Activated CD8-positive, alpha-beta memory T cell treated with anti-CD3 and anti-CD28 coated beads for 48 hours (primary cell): ENCODE measurements around the gene CATSPERD.

Experiments
- DNase-seq, 3 experiments: peaks; one replicate each; pipeline ENCODE4 v3.0.0-alpha.2; 2020; ENCODE audit warnings: low read depth in 2 of 3, low spot score in 2 of 3

CATSPERD gene

DNA sequence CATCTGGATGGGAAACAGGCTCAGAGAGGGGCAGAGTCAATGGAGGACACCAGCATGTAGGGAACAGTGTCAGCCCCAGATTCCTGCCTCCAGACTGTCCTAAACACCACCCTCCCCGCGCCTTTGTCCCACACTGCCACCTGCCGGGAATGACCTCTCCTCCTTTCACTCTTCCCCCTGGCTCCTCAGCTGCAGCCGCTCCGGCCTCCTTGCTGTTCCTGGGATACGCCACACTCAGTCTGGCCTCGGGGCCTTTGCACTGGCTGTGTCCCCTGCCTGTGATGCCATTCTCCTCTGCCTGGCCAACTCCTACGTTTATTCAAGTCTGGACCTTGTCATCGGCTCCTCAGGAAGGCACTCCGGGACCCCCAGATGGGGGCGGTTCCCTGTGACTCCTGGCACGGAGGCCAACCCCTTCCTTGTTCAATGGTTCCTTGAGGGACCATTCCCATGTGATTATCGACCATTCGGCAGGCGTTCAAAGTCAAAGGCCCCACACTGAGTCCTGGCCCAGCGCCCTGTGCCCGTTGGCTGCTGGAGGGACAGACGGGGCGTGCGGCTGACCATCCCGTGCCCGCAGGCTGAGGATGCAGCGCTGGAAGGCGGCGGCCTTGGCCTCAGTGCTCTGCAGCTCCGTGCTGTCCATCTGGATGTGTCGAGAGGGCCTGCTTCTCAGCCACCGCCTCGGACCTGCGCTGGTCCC lies 103.3 kb downstream of the CATSPERD start:
- no peak for DNase-seq

DNA sequence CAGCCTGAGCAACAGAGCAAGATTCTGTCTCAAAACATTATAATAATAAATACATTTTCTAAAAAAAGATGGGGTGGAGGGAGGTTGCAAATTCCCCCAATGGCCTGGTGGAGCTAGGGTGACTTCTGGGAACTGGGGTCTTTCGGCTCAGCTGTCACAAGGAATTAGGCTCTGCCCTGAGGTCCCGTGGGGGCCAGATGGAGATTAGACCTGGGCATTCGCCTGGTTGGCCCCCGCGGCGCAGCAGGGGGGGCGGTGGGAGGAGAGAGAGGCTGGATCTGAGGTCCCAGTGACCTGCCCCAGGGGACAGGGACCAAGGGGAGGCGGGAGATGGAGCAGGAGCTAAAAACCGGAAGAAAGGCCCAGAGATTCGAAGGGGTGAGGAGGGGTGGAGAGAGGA lies 104.3 kb downstream of the CATSPERD start:
- DNase-seq, result no peak

DNA sequence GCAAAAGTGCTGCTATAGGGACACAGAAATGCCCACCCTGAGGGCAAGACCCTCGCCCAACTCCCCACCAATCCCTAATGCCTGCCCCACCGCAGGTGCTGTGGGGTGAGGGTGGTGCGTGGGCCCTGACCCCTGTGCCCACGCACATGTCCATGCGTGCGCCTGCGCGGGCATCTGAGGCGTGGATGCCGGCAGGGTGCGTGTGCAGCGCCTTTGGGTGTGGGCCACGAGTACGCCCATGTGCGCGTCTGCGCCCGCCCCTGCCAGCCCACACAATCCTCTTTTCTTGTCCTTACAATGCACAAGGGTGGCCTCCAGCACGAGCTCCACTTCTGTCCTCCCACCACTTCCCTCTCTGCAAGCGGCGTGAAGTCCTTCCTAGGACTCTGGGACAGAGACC lies 104.7 kb downstream of the CATSPERD start:
- no peak for DNase-seq

DNA sequence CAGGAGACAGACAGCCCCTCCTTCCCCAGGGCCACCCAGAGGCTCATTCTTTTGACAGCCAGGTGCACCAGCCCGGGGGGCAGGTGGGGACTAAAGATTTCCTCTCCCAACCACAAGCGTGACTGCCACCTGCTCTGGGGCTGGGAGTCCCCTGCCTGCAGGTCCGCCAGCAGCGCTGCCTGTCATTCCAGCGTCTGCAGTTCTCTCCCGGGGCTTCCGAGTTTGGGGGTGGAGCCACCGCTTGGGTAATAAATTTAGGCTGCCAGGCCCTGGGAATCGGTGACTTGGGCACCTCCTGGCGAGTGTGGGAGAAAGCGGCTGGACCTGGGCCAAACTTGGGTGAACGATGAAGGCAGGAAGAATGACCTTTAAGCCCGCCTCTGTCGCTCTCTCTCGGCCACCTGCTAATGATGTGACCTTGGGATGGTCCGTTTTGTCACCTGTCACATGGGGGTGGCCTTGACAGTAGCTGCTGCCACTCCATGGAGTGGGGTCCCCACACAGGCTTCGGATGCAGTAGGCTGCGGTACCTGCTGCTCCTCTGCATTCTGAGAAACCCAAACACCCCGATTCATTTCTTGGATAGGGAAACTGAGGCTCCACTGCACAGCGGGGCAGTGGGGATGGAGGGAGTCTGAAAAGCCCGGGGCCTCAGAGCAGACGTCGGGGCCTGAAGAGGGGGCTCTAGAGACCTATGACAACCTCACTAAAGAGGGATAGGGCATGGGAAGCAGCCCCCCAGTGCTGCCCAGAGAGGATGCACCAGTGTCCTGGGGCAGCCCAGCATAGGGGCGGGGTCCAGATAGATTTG lies 106.3 kb downstream of the CATSPERD start:
- DNase-seq, result no peak

DNA sequence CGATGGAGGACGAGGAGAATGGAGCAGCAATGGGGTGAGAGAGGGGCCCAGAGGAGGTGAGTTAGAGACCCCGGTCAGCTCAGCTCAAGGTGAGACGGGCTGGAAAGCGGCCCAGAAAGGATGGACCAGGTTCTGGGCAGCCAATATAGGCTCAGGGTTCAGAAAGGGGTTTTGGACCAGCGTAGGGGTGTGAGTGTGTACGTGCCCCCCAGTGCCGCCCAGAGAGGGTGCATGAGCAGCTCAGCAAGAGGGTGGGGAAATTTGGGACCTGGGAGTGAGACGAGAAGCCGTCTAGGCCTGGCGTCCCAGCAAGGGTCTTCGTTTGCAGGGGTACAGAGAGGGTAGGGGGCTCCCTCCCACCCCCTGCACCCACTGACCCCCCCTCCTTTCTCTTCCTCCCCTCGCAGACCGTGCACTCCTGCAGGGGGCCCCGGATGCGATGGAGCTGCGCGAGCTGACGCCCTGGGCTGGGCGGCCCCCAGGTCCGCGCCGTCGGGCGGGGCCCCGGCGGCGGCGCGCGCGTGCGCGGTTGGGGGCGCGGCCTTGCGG lies 107.0 kb downstream of the CATSPERD start:
- DNase-seq, result no peak

DNA sequence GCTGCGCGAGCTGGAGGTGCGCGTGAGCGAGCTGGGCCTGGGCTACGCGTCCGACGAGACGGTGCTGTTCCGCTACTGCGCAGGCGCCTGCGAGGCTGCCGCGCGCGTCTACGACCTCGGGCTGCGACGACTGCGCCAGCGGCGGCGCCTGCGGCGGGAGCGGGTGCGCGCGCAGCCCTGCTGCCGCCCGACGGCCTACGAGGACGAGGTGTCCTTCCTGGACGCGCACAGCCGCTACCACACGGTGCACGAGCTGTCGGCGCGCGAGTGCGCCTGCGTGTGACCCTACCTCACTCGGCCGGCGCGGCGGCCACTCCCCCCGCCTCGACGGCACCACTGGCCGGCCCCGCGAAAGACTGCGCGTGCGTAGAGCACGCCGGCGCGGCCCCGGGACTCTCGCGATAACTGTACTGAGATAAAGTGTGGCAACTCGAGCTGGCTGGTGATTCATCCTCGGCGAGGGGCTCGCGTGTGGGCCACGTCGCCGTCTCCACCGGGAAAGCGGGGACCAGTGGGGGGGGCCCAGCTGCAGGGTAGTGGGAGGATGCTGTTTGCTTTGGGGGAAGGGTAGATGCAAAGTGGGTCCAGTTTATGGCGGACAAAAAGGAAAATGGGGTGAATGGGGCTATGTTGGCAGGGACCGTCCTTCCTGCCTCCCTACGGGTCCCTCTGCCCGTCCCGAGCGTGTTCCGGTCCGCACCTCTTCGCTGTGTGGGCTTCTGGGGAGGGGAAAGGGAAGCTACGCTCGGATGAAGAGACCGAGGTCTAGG lies 107.6 kb downstream of the CATSPERD start:
- DNase-seq, result peak; percentile 90 to 97 (median 96)
